HepG2 (cell line): ENCODE data around the gene GYPC. TPM values are rescaled to one million over a fixed set of nuclear protein-coding genes. Genes with fewer than 3 reads are reported as not detected.

Source experiments
- ATAC-seq: fragments of 200-7000 bp; cut with Tn5 transposase; 3 replicates; pipeline ENCODE4 v1.9.1; 2020; ENCODE audit warnings: mild to moderate bottlenecking, moderate library complexity
- BruUV-seq: library from RNA; stranded (reverse); fragments of 400-500 nt; replicated peaks from 2 replicates; lab custom pipeline; 2021; lab: Mats Ljungman, UMichigan
- CTCF ChIA-PET: fragments of 300-600 bp; formaldehyde crosslinking; extraction: SDS; loops from one replicate; lab custom pipeline; 2021; ENCODE audit warnings: low total read pairs, inconsistent platforms, low intra/inter-chr PET ratio; lab: Yijun Ruan, JAX
- POLR2A ChIA-PET: fragments of 350-600 bp; sonication (Branson Sonifier 250); formaldehyde crosslinking; loops from one replicate; lab custom pipeline; 2020; ENCODE audit warnings: antibody characterized with exemption, inconsistent platforms; lab: Yijun Ruan, JAX
- DNase-seq: peaks from one replicate; pipeline ENCODE4 v3.0.0-alpha.2; 2015; ENCODE audit warnings: low spot score
- FAIRE-seq: peaks from 3 replicates; lab custom pipeline; 2011; peaks lifted over from hg19 to GRCh38; lab: Jason Lieb, UNC
- H2AFZ ChIP-seq: one replicate; pipeline ENCODE4 v1.6.1; 2011; ENCODE audit warnings: low read length, inconsistent platforms
- H3K27ac ChIP-seq: fragments of 300-600 bp; 3 replicates; pipeline ENCODE4 v1.8.0; 2011; ENCODE audit warnings: mixed run types, mild to moderate bottlenecking, mixed read lengths, low read length, inconsistent platforms; ENCODE audit not compliant: insufficient read depth; ENCODE audit errors: extremely low read length
- H3K27me3 ChIP-seq, 2 experiments: fragments of 200-600 bp in 1 of 2; 2 replicates in 1 of 2; 3 replicates in 1 of 2; pipeline versions ENCODE4 v1.6.0 to v1.8.0; 2011; ENCODE audit warnings: low read length in 2 of 2, mild to moderate bottlenecking in 2 of 2, moderate library complexity in 2 of 2, inconsistent platforms in 1 of 2; ENCODE audit not compliant: insufficient read depth in 2 of 2, control insufficient read depth in 1 of 2
- H3K36me3 ChIP-seq, 2 experiments: fragments of 200-600 bp in 1 of 2; replicated peaks in 1 of 2; 2 replicates in 1 of 2; 3 replicates in 1 of 2; pipeline versions ENCODE4 v1.5.1 to v1.8.0; 2011; ENCODE audit warnings: low read length in 2 of 2, inconsistent platforms in 1 of 2; ENCODE audit not compliant: insufficient read depth in 2 of 2, control insufficient read depth in 1 of 2
- H3K4me1 ChIP-seq: 2 replicates; pipeline ENCODE4 v1.5.1; 2012; ENCODE audit warnings: low read length, inconsistent platforms; ENCODE audit not compliant: insufficient read depth
- H3K4me2 ChIP-seq: 2 replicates; pipeline ENCODE4 v1.6.0; 2011; ENCODE audit warnings: low read depth, low read length, inconsistent platforms
- H3K4me3 ChIP-seq, 3 experiments: fragments of 200-600 bp in 1 of 3; sonication (generic), shearing (Covaris generic) in 1 of 3; replicated peaks in 1 of 3; 2 replicates each; pipeline ENCODE4 v1.5.1; 2011 to 2016; ENCODE audit warnings: low read length in 3 of 3, inconsistent platforms in 2 of 3, low read depth in 2 of 3, mild to moderate bottlenecking in 2 of 3, control low read depth in 1 of 3, mixed read lengths in 1 of 3; ENCODE audit not compliant: insufficient read depth in 1 of 3
- H3K79me2 ChIP-seq: one replicate; pipeline ENCODE4 v1.6.1; 2011; ENCODE audit warnings: low read length, inconsistent platforms; ENCODE audit not compliant: insufficient read depth
- H3K9ac ChIP-seq: 2 replicates; pipeline ENCODE4 v1.6.0; 2011; ENCODE audit warnings: mild to moderate bottlenecking, low read depth, low read length, inconsistent platforms; ENCODE audit not compliant: insufficient read depth
- H3K9me3 ChIP-seq: 2 replicates; pipeline ENCODE4 v1.5.1; 2012; ENCODE audit warnings: mild to moderate bottlenecking, low read length
- H4K20me1 ChIP-seq: 2 replicates; pipeline ENCODE4 v1.6.0; 2011; ENCODE audit warnings: inconsistent platforms, mild to moderate bottlenecking, low read length, moderate library complexity; ENCODE audit not compliant: insufficient read depth
- CEBPB ChIP-seq: IDR thresholded peaks from 2 replicates; pipeline ENCODE4 v1.6.1; 2011; ENCODE audit warnings: low read depth, low read length, improper control_type of control experiment, borderline replicate concordance
- HBP1 ChIP-seq: IDR thresholded peaks from 2 replicates; pipeline ENCODE4 v1.6.1; 2016; ENCODE audit warnings: low read depth, control low read depth
- HOMEZ ChIP-seq: IDR thresholded peaks from 2 replicates; pipeline ENCODE4 v1.6.1; 2016; ENCODE audit warnings: low read depth
- KAT7 ChIP-seq: IDR thresholded peaks from 2 replicates; pipeline ENCODE4 v1.6.1; 2018; ENCODE audit warnings: borderline replicate concordance, missing compliant biosample characterization
- MTF2 ChIP-seq: sonication (generic); formaldehyde crosslinking; IDR thresholded peaks from 2 replicates; pipeline ENCODE4 v1.5.0; 2020; ENCODE audit warnings: missing genetic modification reagents, borderline replicate concordance
- XRCC5 ChIP-seq: fragments of 200-400 bp; formaldehyde crosslinking; optimal IDR thresholded peaks from 2 replicates; pipeline ENCODE3; 2017; ENCODE audit warnings: mild to moderate bottlenecking, low read length
- ZNF343 ChIP-seq: sonication (generic); formaldehyde crosslinking; IDR thresholded peaks from 2 replicates; pipeline ENCODE4 v1.4.0; 2020; ENCODE audit warnings: mild to moderate bottlenecking, missing genetic modification reagents
- ZNF468 ChIP-seq: sonication (generic); formaldehyde crosslinking; IDR thresholded peaks from 2 replicates; pipeline ENCODE4 v1.8.0; 2022; ENCODE audit warnings: mild to moderate bottlenecking, moderate library complexity, missing genetic modification reagents
- ZNF558 ChIP-seq: sonication (generic); formaldehyde crosslinking; IDR thresholded peaks from 2 replicates; pipeline ENCODE4 v1.9.0; 2022; ENCODE audit warnings: mild to moderate bottlenecking, missing genetic modification reagents, borderline replicate concordance
- ZNF644 ChIP-seq: IDR thresholded peaks from 2 replicates; pipeline ENCODE4 v1.6.1; 2016; ENCODE audit warnings: low read depth
- ZNF775 ChIP-seq: sonication (generic); formaldehyde crosslinking; IDR thresholded peaks from 2 replicates; pipeline ENCODE4 v1.4.0; 2020; ENCODE audit warnings: missing genetic modification reagents, mild to moderate bottlenecking, moderate library complexity, borderline replicate concordance
- ZNF839 ChIP-seq: sonication (generic); formaldehyde crosslinking; IDR thresholded peaks from 2 replicates; pipeline ENCODE4 v1.4.0; 2020; ENCODE audit warnings: missing genetic modification reagents, mild to moderate bottlenecking, borderline replicate concordance
- WGBS: methylation state at CpG from one replicate; pipeline ENCODE4 v1.1.6; 2017; ENCODE audit warnings: low lambda C conversion rate; 5-methylcytosine and 5-hydroxymethylcytosine counted together
- in situ Hi-C: cut with HindIII; loops from 2 replicates; pipeline ENCODE4 v1.10.0; 2017; ENCODE audit warnings: low pct_unique_long_range_greater_than_20kb; ENCODE audit not compliant: extremely low pct_ligation_motif_present
- intact Hi-C: fragments of 100-400 bp; cut with micrococcal nuclease; formaldehyde crosslinking; loops from one replicate; pipeline ENCODE4 v1.10.0; 2022; ENCODE audit not compliant: unreplicated experiment
- polyA plus RNA-seq, 8 experiments: library from polyadenylated mRNA; depleted of rRNA in 3 of 8; stranded (reverse) in 7 of 8; unstranded in 1 of 8; fragments of >200 nt; fragmentation: Illumina TruSeq in 4 of 8; extraction: Trizol in 4 of 8; gene quantifications; 2 replicates each; pipeline versions ENCODE4 v1.2.1 to v1.2.3, GENCODE V29; 2011 to 2016; ENCODE audit warnings: low read depth in 4 of 8, missing spikeins in 1 of 8, mixed read lengths in 1 of 8; ENCODE audit not compliant: insufficient read depth in 1 of 8
- total RNA-seq, 5 experiments: library from RNA; depleted of rRNA; stranded (reverse); fragments of >200 nt; fragmentation: Illumina TruSeq; extraction: Trizol; gene quantifications; 2 replicates each; pipeline ENCODE4 v1.2.3, GENCODE V29; 2016; ENCODE audit warnings: low read depth in 1 of 5
- TF ChIP-seq, protein P1 (sequence below): IDR thresholded peaks from 2 replicates; pipeline ENCODE4 v1.6.1; 2012; ENCODE audit warnings: low read depth, low read length, improper control_type of control experiment

GYPC gene
- total and polyA plus RNA-seq, 2 of the 13 experiments (the other 11 are each of a cell fraction or from before 2014, with no cell fraction given) = not detected

DNA sequence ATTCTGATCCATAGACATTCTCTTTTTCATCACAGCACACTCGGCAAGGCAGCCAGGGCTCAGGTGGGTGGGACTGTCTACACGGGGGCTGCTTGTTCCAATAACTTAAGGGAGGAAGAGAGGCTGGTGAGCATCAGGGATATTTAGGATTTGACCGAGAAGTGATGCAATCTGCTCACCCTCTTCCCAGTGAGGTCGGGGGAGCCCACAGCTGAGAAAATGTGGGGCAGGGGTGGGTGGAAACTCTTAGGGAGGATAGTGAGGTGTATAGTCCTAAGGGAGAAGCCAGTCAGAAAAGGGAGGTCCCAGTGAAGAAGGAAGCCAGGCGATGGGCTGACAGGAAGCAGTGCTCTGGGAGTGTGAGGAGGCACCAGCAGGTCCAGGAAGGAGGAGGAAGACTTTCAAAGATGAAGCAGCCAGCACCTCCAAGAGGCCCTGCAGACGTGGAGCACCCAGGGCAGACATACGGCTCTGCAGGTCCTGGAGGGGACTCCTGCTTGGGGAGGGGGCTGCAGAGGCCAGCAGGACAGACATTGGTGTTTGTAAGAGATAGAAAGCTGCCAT is 76.8 kb downstream of the GYPC start:
- no peaks in the 10 kb centered on the region for H3K79me2 ChIP-seq
- FAIRE-seq (no peak), DNase-seq (no peak), ATAC-seq (no peak)
- in situ Hi-C loops (no loop called here), intact Hi-C loops (no loop called here)
- no peak overlapping the region for H2AFZ ChIP-seq
- no peak overlapping the region for H3K27ac ChIP-seq
- no peak overlapping the region for H3K4me2 ChIP-seq
- ChIA-PET POLR2A (no interaction called here), CTCF (no interaction called here)
- H3K36me3 ChIP-seq = no peaks in the 10 kb centered on the region
- no peaks in the 10 kb centered on the region for H4K20me1 ChIP-seq
- H3K9me3 ChIP-seq = no peaks in the 10 kb centered on the region
- H3K4me1 ChIP-seq = no peaks in the 10 kb centered on the region
- under 1% methylated on average over 7 of the region's 7 CpGs for WGBS
- no TSS peak for BruUV-seq
- no peak overlapping the region for H3K9ac ChIP-seq
- TF ChIP-seq, protein P1, sequence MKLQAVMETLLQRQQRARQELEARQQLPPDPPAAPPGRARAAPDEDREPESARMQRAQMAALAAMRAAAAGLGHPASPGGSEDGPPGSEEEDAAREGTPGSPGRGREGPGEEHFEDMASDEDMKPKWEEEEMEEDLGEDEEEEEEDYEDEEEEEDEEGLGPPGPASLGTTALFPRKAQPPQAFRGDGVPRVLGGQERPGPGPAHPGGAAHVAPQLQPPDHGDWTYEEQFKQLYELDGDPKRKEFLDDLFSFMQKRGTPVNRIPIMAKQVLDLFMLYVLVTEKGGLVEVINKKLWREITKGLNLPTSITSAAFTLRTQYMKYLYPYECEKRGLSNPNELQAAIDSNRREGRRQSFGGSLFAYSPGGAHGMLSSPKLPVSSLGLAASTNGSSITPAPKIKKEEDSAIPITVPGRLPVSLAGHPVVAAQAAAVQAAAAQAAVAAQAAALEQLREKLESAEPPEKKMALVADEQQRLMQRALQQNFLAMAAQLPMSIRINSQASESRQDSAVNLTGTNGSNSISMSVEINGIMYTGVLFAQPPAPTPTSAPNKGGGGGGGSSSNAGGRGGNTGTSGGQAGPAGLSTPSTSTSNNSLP = no peak
- peak; percentile 23; the same call in 1 of the 2 replicates for TF ChIP-seq CEBPB
- H3K27me3 ChIP-seq = peaks cover 0 to 12% of the 10 kb centered on the region in 2 experiments; a peak in 1 of 5 replicates
- no peak overlapping the region for H3K4me3 ChIP-seq

DNA sequence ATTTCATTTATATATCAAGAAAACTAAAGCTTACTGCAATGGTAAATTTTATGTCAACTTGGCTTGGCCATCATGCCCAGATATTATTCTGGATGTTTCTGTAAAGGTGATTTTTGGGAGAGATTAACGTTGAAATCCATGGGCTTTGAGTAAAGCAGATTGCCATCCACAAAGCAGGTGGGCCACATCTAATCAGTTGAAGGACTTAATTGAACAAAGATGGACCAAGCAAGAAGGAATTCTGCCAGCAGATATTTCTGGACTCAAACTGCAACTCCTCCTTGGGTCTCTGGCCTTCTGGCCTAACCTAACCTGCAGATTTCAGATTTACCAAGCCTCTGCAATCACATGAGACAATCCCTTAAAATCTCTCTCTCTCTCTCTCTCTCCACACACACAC is 77.8 kb downstream of the GYPC start:
- CTCF ChIA-PET = no interaction called here
- intact Hi-C loops = no loop called here
- FAIRE-seq (no peak), DNase-seq (no peak), ATAC-seq (no peak)
- Histone ChIP-seq H3K27me3 (peaks cover 0 to 12% of the 10 kb centered on the region in 2 experiments; a peak in 1 of 5 replicates), H3K9me3 (no peaks in the 10 kb centered on the region), H3K36me3 (no peaks in the 10 kb centered on the region), H3K9ac (no peak overlapping the region), H3K4me1 (no peaks in the 10 kb centered on the region), H2AFZ (no peak overlapping the region), H3K4me2 (no peak overlapping the region), H3K79me2 (no peaks in the 10 kb centered on the region), H4K20me1 (no peaks in the 10 kb centered on the region), H3K4me3 (no peak overlapping the region), H3K27ac (no peak overlapping the region)
- WGBS = 0% methylated on average over 1 of the region's 1 CpG
- BruUV-seq = no TSS peak
- in situ Hi-C loops = no loop called here
- no peak for TF ChIP-seq ZNF558 (CRISPR knock-in tag)
- no peak for TF ChIP-seq HBP1 (CRISPR knock-in tag)
- no peak for TF ChIP-seq ZNF343 (CRISPR knock-in tag)
- no peak for TF ChIP-seq ZNF775
- no peak for TF ChIP-seq MTF2
- no peak for TF ChIP-seq ZNF839 (CRISPR knock-in tag)
- no peak for TF ChIP-seq ZNF468 (CRISPR knock-in tag)
- no peak for TF ChIP-seq KAT7 (CRISPR knock-in tag)
- no peak for TF ChIP-seq XRCC5
- no peak for TF ChIP-seq ZNF644 (CRISPR knock-in tag)
- no peak for TF ChIP-seq HOMEZ (CRISPR knock-in tag)
- TF ChIP-seq, all 625 proteins: peak for 0
- POLR2A ChIA-PET = no interaction called here
